Measurements from ENCODE around the gene FAF1.

DNA sequence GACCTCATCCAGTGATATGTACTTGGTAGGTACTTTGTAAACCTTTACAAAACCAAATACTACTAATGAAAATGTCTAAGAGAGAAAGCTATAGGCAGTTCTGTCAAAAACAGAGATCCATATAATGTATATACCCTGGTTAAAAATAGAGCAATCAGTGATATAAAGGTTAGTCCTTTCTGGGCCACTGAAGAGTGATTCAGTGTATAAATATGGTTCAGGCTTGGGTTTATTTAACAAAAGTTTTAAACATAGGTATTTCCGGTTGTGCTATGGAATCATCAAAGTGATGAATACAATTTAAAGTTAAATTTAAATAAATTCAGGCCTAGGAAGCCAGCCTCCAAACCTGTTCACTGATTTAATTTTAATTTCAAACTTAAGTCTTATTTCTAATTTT is 428.5 kb downstream of the FAF1 start:
- TF ChIP-seq, protein P1, sequence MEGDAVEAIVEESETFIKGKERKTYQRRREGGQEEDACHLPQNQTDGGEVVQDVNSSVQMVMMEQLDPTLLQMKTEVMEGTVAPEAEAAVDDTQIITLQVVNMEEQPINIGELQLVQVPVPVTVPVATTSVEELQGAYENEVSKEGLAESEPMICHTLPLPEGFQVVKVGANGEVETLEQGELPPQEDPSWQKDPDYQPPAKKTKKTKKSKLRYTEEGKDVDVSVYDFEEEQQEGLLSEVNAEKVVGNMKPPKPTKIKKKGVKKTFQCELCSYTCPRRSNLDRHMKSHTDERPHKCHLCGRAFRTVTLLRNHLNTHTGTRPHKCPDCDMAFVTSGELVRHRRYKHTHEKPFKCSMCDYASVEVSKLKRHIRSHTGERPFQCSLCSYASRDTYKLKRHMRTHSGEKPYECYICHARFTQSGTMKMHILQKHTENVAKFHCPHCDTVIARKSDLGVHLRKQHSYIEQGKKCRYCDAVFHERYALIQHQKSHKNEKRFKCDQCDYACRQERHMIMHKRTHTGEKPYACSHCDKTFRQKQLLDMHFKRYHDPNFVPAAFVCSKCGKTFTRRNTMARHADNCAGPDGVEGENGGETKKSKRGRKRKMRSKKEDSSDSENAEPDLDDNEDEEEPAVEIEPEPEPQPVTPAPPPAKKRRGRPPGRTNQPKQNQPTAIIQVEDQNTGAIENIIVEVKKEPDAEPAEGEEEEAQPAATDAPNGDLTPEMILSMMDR (IDR thresholded peaks at IDR 0.05) = no peak
- TF ChIP-seq EP300 (IDR thresholded peaks at IDR 0.05) = no peak
